ENCODE results near the gene FAM117A.

DNA sequence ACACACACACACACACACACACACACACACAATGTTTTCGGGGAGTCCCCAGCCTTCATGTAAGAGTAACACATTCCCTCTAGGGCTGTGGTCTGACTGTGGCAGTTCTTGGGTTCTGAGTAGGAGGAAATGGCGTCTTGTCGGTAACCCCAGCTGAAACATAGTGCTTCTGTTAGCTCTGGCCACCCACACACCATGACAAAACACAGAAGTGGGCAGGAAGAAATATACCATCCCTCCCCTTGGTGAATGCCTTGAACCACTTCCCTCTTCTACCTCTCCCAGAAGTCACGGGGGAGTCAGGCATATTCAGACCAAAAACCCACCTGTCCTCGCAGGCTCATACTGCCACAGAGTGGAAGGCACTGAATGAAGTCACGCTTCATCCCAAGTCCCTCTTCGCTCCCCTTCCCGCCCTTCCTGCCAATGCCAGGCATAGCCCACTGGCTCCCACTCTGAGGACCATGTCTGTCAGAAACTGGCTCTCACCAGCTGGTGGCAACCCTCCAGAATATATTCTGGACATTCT lies 67.6 kb downstream of the FAM117A start:
- TF ChIP-seq, protein P1, sequence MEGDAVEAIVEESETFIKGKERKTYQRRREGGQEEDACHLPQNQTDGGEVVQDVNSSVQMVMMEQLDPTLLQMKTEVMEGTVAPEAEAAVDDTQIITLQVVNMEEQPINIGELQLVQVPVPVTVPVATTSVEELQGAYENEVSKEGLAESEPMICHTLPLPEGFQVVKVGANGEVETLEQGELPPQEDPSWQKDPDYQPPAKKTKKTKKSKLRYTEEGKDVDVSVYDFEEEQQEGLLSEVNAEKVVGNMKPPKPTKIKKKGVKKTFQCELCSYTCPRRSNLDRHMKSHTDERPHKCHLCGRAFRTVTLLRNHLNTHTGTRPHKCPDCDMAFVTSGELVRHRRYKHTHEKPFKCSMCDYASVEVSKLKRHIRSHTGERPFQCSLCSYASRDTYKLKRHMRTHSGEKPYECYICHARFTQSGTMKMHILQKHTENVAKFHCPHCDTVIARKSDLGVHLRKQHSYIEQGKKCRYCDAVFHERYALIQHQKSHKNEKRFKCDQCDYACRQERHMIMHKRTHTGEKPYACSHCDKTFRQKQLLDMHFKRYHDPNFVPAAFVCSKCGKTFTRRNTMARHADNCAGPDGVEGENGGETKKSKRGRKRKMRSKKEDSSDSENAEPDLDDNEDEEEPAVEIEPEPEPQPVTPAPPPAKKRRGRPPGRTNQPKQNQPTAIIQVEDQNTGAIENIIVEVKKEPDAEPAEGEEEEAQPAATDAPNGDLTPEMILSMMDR (IDR thresholded peaks at IDR 0.05): no peak
- TF ChIP-seq EZH2phosphoT487 (IDR thresholded peaks at IDR 0.05) (no peak), EZH2 (IDR thresholded peaks at IDR 0.05) (no peak)
